HEK293 (cell line): ENCODE data around the gene TM7SF2.

Experiments used
- CTCF ChIA-PET: fragments of 350-600 bp; formaldehyde crosslinking; extraction: SDS; loops from one replicate; lab custom pipeline; 2021; ENCODE audit warnings: antibody characterized with exemption; lab: Yijun Ruan, JAX
- POLR2A ChIA-PET: fragments of 300-600 bp; formaldehyde crosslinking; extraction: SDS; loops from one replicate; lab custom pipeline; 2020; ENCODE audit warnings: antibody characterized with exemption, inconsistent platforms; lab: Yijun Ruan, JAX
- H3K27ac ChIP-seq: fragments of 200-500 bp; sonication (Bioruptor generic); 2 replicates; pipeline ENCODE4 v1.5.1; 2014; ENCODE audit warnings: low read depth, low read length, control low read depth, inconsistent platforms; ENCODE audit errors: extremely low read depth
- H3K36me3 ChIP-seq, 2 experiments: fragments of 200-500 bp in 1 of 2; sonication (Bioruptor generic) in 1 of 2; 1 replicate in 1 of 2; 2 replicates in 1 of 2; pipeline ENCODE4 v1.5.1; 2014 to 2017; ENCODE audit warnings: inconsistent platforms in 2 of 2, low read length in 2 of 2; ENCODE audit not compliant: control insufficient read depth in 2 of 2, insufficient read depth in 1 of 2
- H3K4me1 ChIP-seq: fragments of 200-500 bp; sonication (Bioruptor generic); 2 replicates; pipeline ENCODE4 v1.5.1; 2014; ENCODE audit warnings: mild to moderate bottlenecking, low read length, inconsistent platforms; ENCODE audit not compliant: control insufficient read depth, insufficient read depth
- H3K4me3 ChIP-seq: 2 replicates; pipeline ENCODE4 v1.5.1; 2011; ENCODE audit warnings: low read depth, mild to moderate bottlenecking, control low read depth, low read length, moderate library complexity
- H3K9me3 ChIP-seq: fragments of 200-500 bp; sonication (Bioruptor generic); 2 replicates; pipeline ENCODE4 v1.5.1; 2014; ENCODE audit warnings: low read depth, low read length, inconsistent platforms; ENCODE audit not compliant: control insufficient read depth, insufficient read depth
- BCL11A ChIP-seq: fragments of 450-650 bp; formaldehyde crosslinking; IDR thresholded peaks from 2 replicates; pipeline ENCODE4 v1.5.1; 2016; ENCODE audit warnings: low read depth, missing biosample characterization, missing genetic modification characterization
- EGR2 ChIP-seq: fragments of 450-650 bp; formaldehyde crosslinking; IDR thresholded peaks from 2 replicates; pipeline ENCODE4 v1.5.1; 2016; ENCODE audit warnings: low read depth, missing biosample characterization, missing genetic modification characterization
- HOXC10 ChIP-seq: sonication (generic); formaldehyde crosslinking; IDR thresholded peaks from 2 replicates; pipeline ENCODE4 v1.8.1; 2023; ENCODE audit warnings: mild to moderate bottlenecking, missing genetic modification reagents
- KLF16 ChIP-seq: fragments of 450-650 bp; formaldehyde crosslinking; IDR thresholded peaks from 2 replicates; pipeline ENCODE4 v1.5.1; 2017; ENCODE audit warnings: missing biosample characterization, missing genetic modification characterization
- TCF7L2 ChIP-seq: IDR thresholded peaks from 2 replicates; pipeline ENCODE4 v1.6.1; 2011; ENCODE audit warnings: low read depth, mild to moderate bottlenecking, inconsistent platforms, low read length, moderate library complexity, borderline replicate concordance
- ZIC2 ChIP-seq: fragments of 450-650 bp; formaldehyde crosslinking; IDR thresholded peaks from 2 replicates; pipeline ENCODE4 v1.5.1; 2016; ENCODE audit warnings: missing biosample characterization, missing genetic modification characterization
- ZNF133 ChIP-seq: fragments of 450-650 bp; formaldehyde crosslinking; IDR thresholded peaks from 2 replicates; pipeline ENCODE4 v1.5.1; 2016; ENCODE audit warnings: missing biosample characterization, missing genetic modification characterization
- ZNF16 ChIP-seq: fragments of 450-650 bp; formaldehyde crosslinking; IDR thresholded peaks from 2 replicates; pipeline ENCODE4 v1.5.1; 2016; ENCODE audit warnings: low read depth, missing biosample characterization, missing genetic modification characterization
- ZNF423 ChIP-seq: fragments of 450-650 bp; formaldehyde crosslinking; IDR thresholded peaks from 2 replicates; pipeline ENCODE4 v1.5.1; 2016; ENCODE audit warnings: missing biosample characterization, missing genetic modification characterization
- ZNF521 ChIP-seq: fragments of 450-650 bp; formaldehyde crosslinking; IDR thresholded peaks from 2 replicates; pipeline ENCODE4 v1.5.1; 2017; ENCODE audit warnings: missing biosample characterization, mild to moderate bottlenecking, missing genetic modification characterization
- ZNF530 ChIP-seq: fragments of 450-650 bp; formaldehyde crosslinking; IDR thresholded peaks from 2 replicates; pipeline ENCODE4 v1.5.1; 2016; ENCODE audit warnings: low read depth, missing biosample characterization, missing genetic modification characterization
- ZNF621 ChIP-seq: fragments of 450-650 bp; formaldehyde crosslinking; IDR thresholded peaks from 2 replicates; pipeline ENCODE4 v1.5.1; 2017; ENCODE audit warnings: missing biosample characterization, missing genetic modification characterization
- ZNF624 ChIP-seq: fragments of 450-650 bp; formaldehyde crosslinking; IDR thresholded peaks from 2 replicates; pipeline ENCODE4 v1.5.1; 2017; ENCODE audit warnings: missing biosample characterization, missing genetic modification characterization
- ZNF658 ChIP-seq: fragments of 450-650 bp; formaldehyde crosslinking; IDR thresholded peaks from 2 replicates; pipeline ENCODE4; 2016; ENCODE audit warnings: missing biosample characterization, missing genetic modification characterization
- ZNF660 ChIP-seq: fragments of 450-650 bp; IDR thresholded peaks from 2 replicates; pipeline ENCODE4 v1.5.1; 2018; ENCODE audit warnings: missing biosample characterization, mild to moderate bottlenecking, missing genetic modification characterization
- ZNF843 ChIP-seq: fragments of 450-650 bp; formaldehyde crosslinking; IDR thresholded peaks from 2 replicates; pipeline ENCODE4 v1.5.1; 2016; ENCODE audit warnings: missing biosample characterization, missing genetic modification characterization
- TF ChIP-seq, protein P1 (sequence below): fragments of 450-650 bp; formaldehyde crosslinking; IDR thresholded peaks from 2 replicates; pipeline ENCODE4 v1.5.1; 2016; ENCODE audit warnings: missing biosample characterization, missing genetic modification characterization, borderline replicate concordance
- TF ChIP-seq, protein P2 (sequence below): fragments of 450-650 bp; formaldehyde crosslinking; IDR thresholded peaks from 2 replicates; pipeline ENCODE4 v1.5.1; 2016; ENCODE audit warnings: missing biosample characterization, missing genetic modification characterization
- TF ChIP-seq, protein P3 (sequence below): fragments of 450-650 bp; formaldehyde crosslinking; IDR thresholded peaks from 2 replicates; pipeline ENCODE4 v1.5.1; 2016; ENCODE audit warnings: missing biosample characterization, missing genetic modification characterization

The TM7SF2 gene

DNA sequence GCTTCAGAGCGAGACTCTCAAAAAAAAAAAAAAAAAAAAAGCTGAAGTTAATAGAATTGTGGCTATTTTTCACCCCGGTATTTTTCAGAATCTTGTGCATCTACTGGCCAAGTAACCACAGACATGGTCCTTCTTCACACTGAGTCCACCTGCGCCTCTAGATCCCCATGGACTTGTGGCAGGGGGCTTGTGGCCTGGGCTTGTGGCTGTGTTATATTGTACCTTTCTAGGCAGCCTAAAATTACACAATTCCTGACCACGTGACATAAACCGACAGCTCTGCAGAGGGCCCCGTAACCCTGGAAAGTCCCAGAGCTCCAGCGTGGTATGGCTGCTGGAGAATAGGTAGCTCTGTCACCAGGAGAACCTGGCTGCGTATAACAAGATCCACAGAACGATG lies 42.5 kb upstream of the TM7SF2 start:
- ChIA-PET CTCF (interaction anchor here (1.2 kb wide), 1 partner anchor 9 kb away, joined by 5 read pairs; no protein-coding TSS in a partner anchor), POLR2A (no interaction called here)
- H3K9me3 ChIP-seq: no peaks in the 10 kb centered on the region
- H3K4me1 ChIP-seq: no peaks in the 10 kb centered on the region
- no peak overlapping the region for H3K4me3 ChIP-seq
- no peak overlapping the region for H3K27ac ChIP-seq
- TF ChIP-seq, protein P1, sequence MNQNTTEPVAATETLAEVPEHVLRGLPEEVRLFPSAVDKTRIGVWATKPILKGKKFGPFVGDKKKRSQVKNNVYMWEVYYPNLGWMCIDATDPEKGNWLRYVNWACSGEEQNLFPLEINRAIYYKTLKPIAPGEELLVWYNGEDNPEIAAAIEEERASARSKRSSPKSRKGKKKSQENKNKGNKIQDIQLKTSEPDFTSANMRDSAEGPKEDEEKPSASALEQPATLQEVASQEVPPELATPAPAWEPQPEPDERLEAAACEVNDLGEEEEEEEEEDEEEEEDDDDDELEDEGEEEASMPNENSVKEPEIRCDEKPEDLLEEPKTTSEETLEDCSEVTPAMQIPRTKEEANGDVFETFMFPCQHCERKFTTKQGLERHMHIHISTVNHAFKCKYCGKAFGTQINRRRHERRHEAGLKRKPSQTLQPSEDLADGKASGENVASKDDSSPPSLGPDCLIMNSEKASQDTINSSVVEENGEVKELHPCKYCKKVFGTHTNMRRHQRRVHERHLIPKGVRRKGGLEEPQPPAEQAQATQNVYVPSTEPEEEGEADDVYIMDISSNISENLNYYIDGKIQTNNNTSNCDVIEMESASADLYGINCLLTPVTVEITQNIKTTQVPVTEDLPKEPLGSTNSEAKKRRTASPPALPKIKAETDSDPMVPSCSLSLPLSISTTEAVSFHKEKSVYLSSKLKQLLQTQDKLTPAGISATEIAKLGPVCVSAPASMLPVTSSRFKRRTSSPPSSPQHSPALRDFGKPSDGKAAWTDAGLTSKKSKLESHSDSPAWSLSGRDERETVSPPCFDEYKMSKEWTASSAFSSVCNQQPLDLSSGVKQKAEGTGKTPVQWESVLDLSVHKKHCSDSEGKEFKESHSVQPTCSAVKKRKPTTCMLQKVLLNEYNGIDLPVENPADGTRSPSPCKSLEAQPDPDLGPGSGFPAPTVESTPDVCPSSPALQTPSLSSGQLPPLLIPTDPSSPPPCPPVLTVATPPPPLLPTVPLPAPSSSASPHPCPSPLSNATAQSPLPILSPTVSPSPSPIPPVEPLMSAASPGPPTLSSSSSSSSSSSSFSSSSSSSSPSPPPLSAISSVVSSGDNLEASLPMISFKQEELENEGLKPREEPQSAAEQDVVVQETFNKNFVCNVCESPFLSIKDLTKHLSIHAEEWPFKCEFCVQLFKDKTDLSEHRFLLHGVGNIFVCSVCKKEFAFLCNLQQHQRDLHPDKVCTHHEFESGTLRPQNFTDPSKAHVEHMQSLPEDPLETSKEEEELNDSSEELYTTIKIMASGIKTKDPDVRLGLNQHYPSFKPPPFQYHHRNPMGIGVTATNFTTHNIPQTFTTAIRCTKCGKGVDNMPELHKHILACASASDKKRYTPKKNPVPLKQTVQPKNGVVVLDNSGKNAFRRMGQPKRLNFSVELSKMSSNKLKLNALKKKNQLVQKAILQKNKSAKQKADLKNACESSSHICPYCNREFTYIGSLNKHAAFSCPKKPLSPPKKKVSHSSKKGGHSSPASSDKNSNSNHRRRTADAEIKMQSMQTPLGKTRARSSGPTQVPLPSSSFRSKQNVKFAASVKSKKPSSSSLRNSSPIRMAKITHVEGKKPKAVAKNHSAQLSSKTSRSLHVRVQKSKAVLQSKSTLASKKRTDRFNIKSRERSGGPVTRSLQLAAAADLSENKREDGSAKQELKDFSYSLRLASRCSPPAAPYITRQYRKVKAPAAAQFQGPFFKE (tag by site-specific recombination): no peak
- TF ChIP-seq ZNF658 (tag by site-specific recombination) (no peak), HOXC10 (CRISPR knock-in tag) (no peak), ZIC2 (tag by site-specific recombination) (no peak), ZNF133 (tag by site-specific recombination) (no peak), ZNF423 (tag by site-specific recombination) (no peak), ZNF16 (tag by site-specific recombination) (no peak), BCL11A (no peak), ZNF624 (tag by site-specific recombination) (no peak)
- TF ChIP-seq, protein P2, sequence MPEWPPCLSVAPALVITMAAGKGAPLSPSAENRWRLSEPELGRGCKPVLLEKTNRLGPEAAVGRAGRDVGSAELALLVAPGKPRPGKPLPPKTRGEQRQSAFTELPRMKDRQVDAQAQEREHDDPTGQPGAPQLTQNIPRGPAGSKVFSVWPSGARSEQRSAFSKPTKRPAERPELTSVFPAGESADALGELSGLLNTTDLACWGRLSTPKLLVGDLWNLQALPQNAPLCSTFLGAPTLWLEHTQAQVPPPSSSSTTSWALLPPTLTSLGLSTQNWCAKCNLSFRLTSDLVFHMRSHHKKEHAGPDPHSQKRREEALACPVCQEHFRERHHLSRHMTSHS (tag by site-specific recombination): no peak
- no peaks in the 10 kb centered on the region for H3K36me3 ChIP-seq

DNA sequence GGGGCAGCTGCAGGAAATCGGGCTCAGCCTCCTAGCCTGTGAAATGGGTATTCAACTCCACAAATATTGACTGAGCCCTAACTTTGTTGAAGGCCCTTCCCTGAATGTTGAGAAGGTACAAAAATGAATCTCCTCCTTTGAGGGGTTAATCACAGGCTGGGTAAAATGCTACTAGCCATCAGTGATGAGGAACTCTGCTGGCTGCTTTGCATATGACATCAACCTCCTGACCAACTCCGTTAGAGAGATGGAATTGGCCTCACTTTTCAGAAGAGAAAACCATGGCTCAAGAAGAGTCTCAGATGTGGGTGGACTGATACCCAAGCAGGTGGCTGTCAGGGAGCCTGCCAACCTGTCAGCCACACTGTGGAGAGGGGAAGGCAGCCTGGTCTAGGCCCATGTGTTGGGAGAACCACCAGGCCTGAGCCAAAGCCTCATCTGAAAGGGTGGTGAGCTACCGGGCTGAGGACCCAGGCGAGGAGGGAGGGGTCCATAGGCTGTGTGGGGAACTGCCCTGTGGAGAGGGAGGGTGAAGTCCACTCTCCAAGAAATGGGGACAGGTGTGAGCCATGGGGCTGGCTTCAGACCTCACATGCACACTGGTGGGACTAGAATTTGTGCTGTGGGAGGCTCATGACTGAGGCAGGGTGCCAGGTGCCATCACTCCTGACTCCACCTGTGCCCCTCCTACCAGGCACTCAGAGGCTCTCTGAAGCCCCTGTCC lies 39.6 kb upstream of the TM7SF2 start:
- Histone ChIP-seq H3K9me3 (no peaks in the 10 kb centered on the region), H3K4me3 (no peak overlapping the region), H3K27ac (no peak overlapping the region), H3K4me1 (no peaks in the 10 kb centered on the region), H3K36me3 (peaks cover 0 to 15% of the 10 kb centered on the region in 2 experiments; a peak in 2 of 3 replicates)
- POLR2A ChIA-PET: interaction anchor here (0.8 to 1.3 kb wide), 3 partner anchors 11 to 22 kb away, joined by 4 to 5 read pairs (median 4); no protein-coding TSS in a partner anchor
- CTCF ChIA-PET: interaction anchor here (0.6 to 0.8 kb wide), 2 partner anchors 15 to 30 kb away, joined by 3 to 5 read pairs; no protein-coding TSS in a partner anchor
- TF ChIP-seq KLF16 (tag by site-specific recombination) (no peak), TCF7L2 (no peak), ZNF843 (no peak), EGR2 (no peak), ZNF660 (no peak), ZNF530 (no peak), ZNF521 (tag by site-specific recombination) (no peak), ZNF621 (no peak)
- TF ChIP-seq, protein P3, sequence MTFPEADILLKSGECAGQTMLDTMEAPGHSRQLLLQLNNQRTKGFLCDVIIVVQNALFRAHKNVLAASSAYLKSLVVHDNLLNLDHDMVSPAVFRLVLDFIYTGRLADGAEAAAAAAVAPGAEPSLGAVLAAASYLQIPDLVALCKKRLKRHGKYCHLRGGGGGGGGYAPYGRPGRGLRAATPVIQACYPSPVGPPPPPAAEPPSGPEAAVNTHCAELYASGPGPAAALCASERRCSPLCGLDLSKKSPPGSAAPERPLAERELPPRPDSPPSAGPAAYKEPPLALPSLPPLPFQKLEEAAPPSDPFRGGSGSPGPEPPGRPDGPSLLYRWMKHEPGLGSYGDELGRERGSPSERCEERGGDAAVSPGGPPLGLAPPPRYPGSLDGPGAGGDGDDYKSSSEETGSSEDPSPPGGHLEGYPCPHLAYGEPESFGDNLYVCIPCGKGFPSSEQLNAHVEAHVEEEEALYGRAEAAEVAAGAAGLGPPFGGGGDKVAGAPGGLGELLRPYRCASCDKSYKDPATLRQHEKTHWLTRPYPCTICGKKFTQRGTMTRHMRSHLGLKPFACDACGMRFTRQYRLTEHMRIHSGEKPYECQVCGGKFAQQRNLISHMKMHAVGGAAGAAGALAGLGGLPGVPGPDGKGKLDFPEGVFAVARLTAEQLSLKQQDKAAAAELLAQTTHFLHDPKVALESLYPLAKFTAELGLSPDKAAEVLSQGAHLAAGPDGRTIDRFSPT (tag by site-specific recombination): no peak
- TF ChIP-seq, protein P1 (tag by site-specific recombination): no peak
